Endothelial cell of umbilical vein (primary cell): ENCODE data around the gene CEP128. TPM values are rescaled to one million over a fixed set of nuclear protein-coding genes. Genes with fewer than 3 reads are reported as not detected.

Source experiments
- BruUV-seq: library from RNA; stranded (reverse); fragments of 400-500 nt; replicated peaks from 2 replicates; lab custom pipeline; 2021; lab: Mats Ljungman, UMichigan
- CTCF ChIA-PET: fragments of 300-600, 350-600 bp; sonication (Branson Sonifier 250); formaldehyde crosslinking; loops from one replicate; lab custom pipeline; 2021; ENCODE audit warnings: antibody characterized with exemption, inconsistent platforms; lab: Charles Lee
- POLR2A ChIA-PET: fragments of 300-600, 350-600 bp; sonication (Branson Sonifier 250); formaldehyde crosslinking; loops from one replicate; lab custom pipeline; 2021; ENCODE audit warnings: antibody characterized with exemption, inconsistent platforms; lab: Charles Lee
- DNase-seq: peaks from one replicate; pipeline ENCODE4 v3.0.0-alpha.2; 2011; ENCODE audit warnings: low read depth, low spot score
- FAIRE-seq: peaks from 2 replicates; lab custom pipeline; 2011; peaks lifted over from hg19 to GRCh38; lab: Jason Lieb, UNC
- H2AFZ ChIP-seq: 2 replicates; pipeline ENCODE4 v1.6.0; 2012; ENCODE audit warnings: low read depth, low read length, control low read depth, inconsistent platforms
- H3K27ac ChIP-seq: 2 replicates; pipeline ENCODE4 v1.5.1; 2011; ENCODE audit warnings: low read depth, mild to moderate bottlenecking, control low read depth, low read length, moderate library complexity; ENCODE audit not compliant: insufficient read depth
- H3K27me3 ChIP-seq, 2 experiments: 2 replicates each; pipeline versions ENCODE4 v1.6.0 to v1.6.1; 2011; ENCODE audit warnings: low read length in 2 of 2, mixed read lengths in 1 of 2; ENCODE audit not compliant: control insufficient read depth in 2 of 2, insufficient read depth in 2 of 2
- H3K36me3 ChIP-seq, 2 experiments: 2 replicates in 1 of 2; 3 replicates in 1 of 2; pipeline ENCODE4 v1.5.1; 2011; ENCODE audit warnings: low read length in 2 of 2, mild to moderate bottlenecking in 1 of 2, moderate library complexity in 1 of 2; ENCODE audit not compliant: control insufficient read depth in 2 of 2, insufficient read depth in 2 of 2; ENCODE audit errors: extremely low read depth in 1 of 2
- H3K4me1 ChIP-seq: 3 replicates; pipeline ENCODE4 v1.5.1; 2011; ENCODE audit warnings: mild to moderate bottlenecking, low read length; ENCODE audit not compliant: control insufficient read depth, insufficient read depth; ENCODE audit errors: extremely low read depth
- H3K4me2 ChIP-seq: 2 replicates; pipeline ENCODE4 v1.6.1; 2011; ENCODE audit warnings: low read length, control low read depth, mixed read lengths; ENCODE audit not compliant: insufficient read depth
- H3K4me3 ChIP-seq, 3 experiments: fragments of 200-600 bp in 1 of 3; sonication (generic), shearing (Covaris generic) in 1 of 3; replicated peaks in 1 of 3; 2 replicates each; pipeline ENCODE4 v1.5.1; 2011 to 2016; ENCODE audit warnings: control low read depth in 3 of 3, low read length in 3 of 3, mild to moderate bottlenecking in 2 of 3, inconsistent platforms in 1 of 3, low read depth in 1 of 3, moderate library complexity in 1 of 3; ENCODE audit not compliant: insufficient read depth in 1 of 3
- H3K79me2 ChIP-seq: 2 replicates; pipeline ENCODE4 v1.6.0; 2012; ENCODE audit warnings: low read length, inconsistent platforms; ENCODE audit not compliant: control insufficient read depth, insufficient read depth
- H3K9ac ChIP-seq: replicated peaks from 2 replicates; pipeline ENCODE3; 2011; ENCODE audit warnings: low read length, control low read depth; ENCODE audit not compliant: insufficient read depth; ENCODE audit errors: extremely low read depth
- H3K9me1 ChIP-seq: replicated peaks from 3 replicates; pipeline ENCODE4 v1.6.0; 2011; ENCODE audit warnings: mild to moderate bottlenecking, low read length; ENCODE audit not compliant: control insufficient read depth, insufficient read depth; ENCODE audit errors: extremely low read depth
- H3K9me3 ChIP-seq: replicated peaks from 2 replicates; pipeline ENCODE4 v1.5.1; 2012; ENCODE audit warnings: low read length, inconsistent platforms; ENCODE audit not compliant: control insufficient read depth, insufficient read depth
- H4K20me1 ChIP-seq: replicated peaks from 2 replicates; pipeline ENCODE3; 2011; ENCODE audit warnings: mild to moderate bottlenecking, low read length; ENCODE audit not compliant: control insufficient read depth, insufficient read depth; ENCODE audit errors: extremely low read depth
- CTCF ChIP-seq, 2 donors: IDR thresholded peaks; 1 replicate in 1 of 2; 2 replicates in 1 of 2; pipeline ENCODE4 v1.5.1; 2011; ENCODE audit warnings: low read length in 2 of 2, mild to moderate bottlenecking in 2 of 2, moderate library complexity in 2 of 2, control low read depth in 1 of 2, inconsistent platforms in 1 of 2, low read depth in 1 of 2; ENCODE audit not compliant: insufficient read depth in 1 of 2; ENCODE audit errors: extremely low read depth in 1 of 2
- EZH2 ChIP-seq: IDR thresholded peaks from 2 replicates; pipeline ENCODE4 v1.6.1; 2012; ENCODE audit warnings: borderline replicate concordance, low read depth, mild to moderate bottlenecking, moderate library complexity, low read length, inconsistent platforms; ENCODE audit not compliant: severe bottlenecking
- FOS ChIP-seq: IDR thresholded peaks from 2 replicates; pipeline ENCODE4 v1.6.1; 2011; ENCODE audit warnings: mild to moderate bottlenecking, low read length, moderate library complexity, borderline replicate concordance; ENCODE audit not compliant: insufficient read depth
- GATA2 ChIP-seq: IDR thresholded peaks from 2 replicates; pipeline ENCODE4 v1.7.0; 2011; ENCODE audit warnings: low read depth, mild to moderate bottlenecking, moderate library complexity, mixed read lengths, low read length; ENCODE audit not compliant: insufficient read length, insufficient read depth
- JUN ChIP-seq: IDR thresholded peaks from 2 replicates; pipeline ENCODE4 v1.6.1; 2011; ENCODE audit warnings: borderline replicate concordance, low read depth; ENCODE audit not compliant: insufficient read length, insufficient read depth
- MAX ChIP-seq: IDR thresholded peaks from 2 replicates; pipeline ENCODE4 v1.6.1; 2011; ENCODE audit not compliant: insufficient read depth, insufficient read length
- MYC ChIP-seq: IDR thresholded peaks from one replicate; pipeline ENCODE4 v1.6.1; 2011; ENCODE audit warnings: mild to moderate bottlenecking, low read depth, low read length
- POLR2A ChIP-seq: IDR thresholded peaks from 2 replicates; pipeline ENCODE4 v1.6.1; 2012; ENCODE audit warnings: low read depth, mild to moderate bottlenecking, control low read depth, low read length
- POLR2AphosphoS5 ChIP-seq: IDR thresholded peaks from 2 replicates; pipeline ENCODE4 v1.6.1; 2012; ENCODE audit warnings: low read depth, mild to moderate bottlenecking, control low read depth, low read length, moderate library complexity; ENCODE audit not compliant: insufficient read depth
- dilution Hi-C: fragments of 300-500 bp; cut with MboI; formaldehyde crosslinking; loops from one replicate; pipeline ENCODE4 v1.15.0; 2019; ENCODE audit warnings: low sequenced_read_pairs; ENCODE audit not compliant: extremely low pct_ligation_motif_present
- intact Hi-C: fragments of 100-400 bp; cut with micrococcal nuclease; formaldehyde crosslinking; loops from one replicate; pipeline ENCODE4 v1.10.0; 2022
- polyA plus RNA-seq, 4 experiments: library from polyadenylated mRNA; depleted of rRNA in 3 of 4; stranded (reverse) in 3 of 4; unstranded in 1 of 4; fragments of >200 nt; gene quantifications; 2 replicates each; pipeline versions ENCODE4 v1.2.1 to v1.2.3, GENCODE V29; 2011 to 2012; ENCODE audit warnings: missing spikeins in 1 of 4
- total RNA-seq: library from RNA; stranded (reverse); gene quantifications from 2 replicates; pipeline ENCODE4 v1.2.3, GENCODE V29; 2021

Gene CEP128
- total and polyA plus RNA-seq, 2 donors (not counting 3 experiments of a cell fraction or from before 2014, with no cell fraction given) = 0.91 to 23.7 TPM

- CTCF ChIA-PET = no interaction called here
Observed at GRCh38 chr14:80867798-80868197, 73.7 kb downstream of the CEP128 start.

More at GRCh38 chr14:80867798-80868197, 73.7 kb downstream of the CEP128 start:
- intact Hi-C loops = no loop called here
- Histone ChIP-seq H3K36me3 (no peaks in the 10 kb centered on the region), H3K9me3 (no peaks in the 10 kb centered on the region), H3K27me3 (no peaks in the 10 kb centered on the region), H3K9me1 (no peaks in the 10 kb centered on the region), H4K20me1 (no peaks in the 10 kb centered on the region), H3K9ac (no peak overlapping the region), H3K4me3 (no peak overlapping the region), H3K4me2 (no peak overlapping the region), H2AFZ (no peak overlapping the region), H3K79me2 (no peaks in the 10 kb centered on the region), H3K4me1 (no peaks in the 10 kb centered on the region), H3K27ac (no peak overlapping the region)
- TF ChIP-seq MYC = no peak
- no peak for TF ChIP-seq JUN
- no peak for TF ChIP-seq MAX
- TF ChIP-seq GATA2 = no peak
- no peak for TF ChIP-seq EZH2
- TF ChIP-seq FOS = no peak
- TF ChIP-seq POLR2A = no peak
- TF ChIP-seq POLR2AphosphoS5 = no peak
- TF ChIP-seq CTCF (IDR thresholded peaks at IDR 0.05; ENCODE audit: extremely low read depth in 1 of 2, insufficient read depth in 1 of 2, low read depth in 1 of 2, low read length in 2 of 2) = no peak
- FAIRE-seq (no peak), DNase-seq (no peak)
- POLR2A ChIA-PET = no interaction called here
- dilution Hi-C loops = no loop called here
- BruUV-seq = no TSS peak
